WTC11 (cell line): ENCODE results near the gene AKAP13.

Experiments
- CTCF ChIP-seq: fragments of 200-600 bp; IDR thresholded peaks from 2 replicates; pipeline ENCODE4 v1.8.0; 2022; ENCODE audit warnings: antibody characterized with exemption
- ELF4 ChIP-seq: sonication (generic); formaldehyde crosslinking; IDR thresholded peaks from 2 replicates; pipeline ENCODE4 v1.8.1; 2022; ENCODE audit warnings: low read depth, mild to moderate bottlenecking, moderate library complexity, missing genetic modification reagents
- ESRRA ChIP-seq: sonication (generic); formaldehyde crosslinking; IDR thresholded peaks from 2 replicates; pipeline ENCODE4 v1.8.1; 2022; ENCODE audit warnings: mild to moderate bottlenecking, missing genetic modification reagents, borderline replicate concordance
- GABPB1 ChIP-seq: sonication (generic); formaldehyde crosslinking; IDR thresholded peaks from 2 replicates; pipeline ENCODE4 v1.8.1; 2023; ENCODE audit warnings: mild to moderate bottlenecking, missing genetic modification reagents
- GTF2I ChIP-seq: fragments of 250-450 bp; sonication (Bioruptor Pico); conservative IDR thresholded peaks from 2 replicates; pipeline ENCODE4 v1.4.0; 2021; ENCODE audit warnings: mild to moderate bottlenecking
- KAT7 ChIP-seq: sonication (generic); formaldehyde crosslinking; IDR thresholded peaks from 2 replicates; pipeline ENCODE4 v1.8.1; 2023; ENCODE audit warnings: missing genetic modification reagents, mild to moderate bottlenecking, borderline replicate concordance
- MXD4 ChIP-seq: fragments of 250-450 bp; sonication (Bioruptor Pico); IDR thresholded peaks from 2 replicates; pipeline ENCODE4 v1.8.0; 2021; ENCODE audit warnings: mild to moderate bottlenecking, moderate library complexity, borderline replicate concordance
- NR1H2 ChIP-seq: sonication (generic); formaldehyde crosslinking; IDR thresholded peaks from 2 replicates; pipeline ENCODE4 v1.9.0; 2021; ENCODE audit warnings: mild to moderate bottlenecking, moderate library complexity, missing genetic modification reagents
- SP1 ChIP-seq: sonication (generic); formaldehyde crosslinking; conservative IDR thresholded peaks from 2 replicates; pipeline ENCODE4 v1.8.1; 2022; ENCODE audit warnings: missing genetic modification reagents
- USF1 ChIP-seq: sonication (generic); formaldehyde crosslinking; IDR thresholded peaks from 2 replicates; pipeline ENCODE4 v1.8.0; 2022; ENCODE audit warnings: mild to moderate bottlenecking, missing genetic modification reagents
- ZNF138 ChIP-seq: sonication (generic); formaldehyde crosslinking; conservative IDR thresholded peaks from 2 replicates; pipeline ENCODE4 v1.8.1; 2022; ENCODE audit warnings: mild to moderate bottlenecking, moderate library complexity, missing genetic modification reagents
- ZNF416 ChIP-seq: fragments of 250-450 bp; sonication (Bioruptor Pico); IDR thresholded peaks from 2 replicates; pipeline ENCODE4 v1.9.0; 2021; ENCODE audit warnings: mild to moderate bottlenecking, inconsistent platforms

GRCh38 chr15:85463976-85464375 lies 83.6 kb downstream of the AKAP13 start:
- TF ChIP-seq ZNF138 (no peak), CTCF (no peak), USF1 (CRISPR knock-in tag) (no peak), GABPB1 (CRISPR knock-in tag) (no peak), SP1 (CRISPR knock-in tag) (no peak), MXD4 (no peak), NR1H2 (CRISPR knock-in tag) (no peak), KAT7 (CRISPR knock-in tag) (no peak), ELF4 (CRISPR knock-in tag) (no peak), ESRRA (CRISPR knock-in tag) (no peak), GTF2I (CRISPR knock-in tag) (no peak), ZNF416 (no peak)
